Sigmoid colon (tissue), 4 donors: ENCODE results near the gene GAB4.

Experiments used
- CTCF ChIP-seq, 4 experiments: fragments of 450-650 bp in 3 of 4; fragments of 200-600 bp in 1 of 4; IDR thresholded peaks; one replicate each; pipeline ENCODE4 v1.5.1; 2016 to 2019; ENCODE audit warnings: antibody characterized with exemption in 4 of 4, mild to moderate bottlenecking in 3 of 4, moderate library complexity in 2 of 4
- EP300 ChIP-seq, 4 donors: sonication (generic); formaldehyde crosslinking; IDR thresholded peaks; one replicate each; pipeline ENCODE4 v1.6.1; 2017; ENCODE audit warnings: antibody characterized with exemption in 4 of 4
- POLR2A ChIP-seq, 2 donors: fragments of 450-650 bp; IDR thresholded peaks; one replicate each; pipeline ENCODE4 v1.6.1; 2016; ENCODE audit warnings: antibody characterized with exemption in 2 of 2, mild to moderate bottlenecking in 2 of 2, moderate library complexity in 2 of 2
- POLR2AphosphoS5 ChIP-seq, 4 donors: sonication (generic); formaldehyde crosslinking; IDR thresholded peaks; one replicate each; pipeline ENCODE4 v1.6.1; 2017; ENCODE audit warnings: antibody characterized with exemption in 4 of 4

GRCh38 chr22:16965083-16965482 is 42.9 kb downstream of the GAB4 start:
- no peak for TF ChIP-seq POLR2AphosphoS5 (IDR thresholded peaks at IDR 0.05)
- no peak for TF ChIP-seq CTCF (IDR thresholded peaks at IDR 0.05)
- TF ChIP-seq POLR2A (IDR thresholded peaks at IDR 0.05): no peak
- TF ChIP-seq EP300 (IDR thresholded peaks at IDR 0.05): no peak
